K562 (cell line): ENCODE results near the gene SLC28A1. TPM values are rescaled to one million over a fixed set of nuclear protein-coding genes. Genes with fewer than 3 reads are reported as not detected.

ENCODE experiments used
- AFF1 ChIP-seq, 2 experiments: fragments of 450-650 bp; IDR thresholded peaks; 2 replicates each; pipeline ENCODE4 v1.6.1; 2018; ENCODE audit warnings: mild to moderate bottlenecking in 2 of 2, low read depth in 1 of 2; ENCODE audit not compliant: partially characterized antibody in 2 of 2
- CREBBP ChIP-seq: IDR thresholded peaks from one replicate; pipeline ENCODE4 v1.6.1; 2012; ENCODE audit warnings: low read depth, mild to moderate bottlenecking, control low read depth, inconsistent platforms, low read length
- ETV5 ChIP-seq: sonication (generic); formaldehyde crosslinking; IDR thresholded peaks from 2 replicates; pipeline ENCODE4 v1.4.0; 2020; ENCODE audit warnings: low read depth, mild to moderate bottlenecking, missing genetic modification reagents
- L3MBTL2 ChIP-seq: fragments of 450-650 bp; IDR thresholded peaks from 2 replicates; pipeline ENCODE4 v1.6.1; 2016; ENCODE audit warnings: mild to moderate bottlenecking, moderate library complexity
- MCM2 ChIP-seq: fragments of 450-650 bp; IDR thresholded peaks from 2 replicates; pipeline ENCODE4 v1.6.1; 2017; ENCODE audit warnings: low read depth, mild to moderate bottlenecking
- PBX2 ChIP-seq, 2 experiments: IDR thresholded peaks in 1 of 2; conservative IDR thresholded peaks in 1 of 2; 2 replicates each; pipeline ENCODE4 v1.6.1; 2016; ENCODE audit warnings: low read depth in 2 of 2, mild to moderate bottlenecking in 1 of 2, missing compliant biosample characterization in 1 of 2, missing genetic modification characterization in 1 of 2, moderate library complexity in 1 of 2
- PHB ChIP-seq: fragments of 250-450 bp; sonication (Bioruptor Pico); IDR thresholded peaks from 2 replicates; pipeline ENCODE4 v1.5.0; 2021
- SAFB2 ChIP-seq: fragments of 200-400 bp; formaldehyde crosslinking; IDR thresholded peaks from 2 replicates; pipeline ENCODE4 v1.6.1; 2018; ENCODE audit warnings: borderline replicate concordance, low read length, low read depth, moderate library complexity; ENCODE audit not compliant: severe bottlenecking
- SMARCC2 ChIP-seq: fragments of 450-650 bp; IDR thresholded peaks from 2 replicates; pipeline ENCODE4 v1.6.1; 2017; ENCODE audit warnings: antibody characterized with exemption, moderate library complexity, mild to moderate bottlenecking, low read depth
- ZFP30 ChIP-seq: fragments of 250-450 bp; sonication (Bioruptor Pico); IDR thresholded peaks from 2 replicates; pipeline ENCODE4 v1.8.0; 2022; ENCODE audit warnings: moderate library complexity, mild to moderate bottlenecking, inconsistent platforms, borderline replicate concordance
- ZZZ3 ChIP-seq: fragments of 450-650 bp; IDR thresholded peaks from 2 replicates; pipeline ENCODE4 v1.6.1; 2016; ENCODE audit warnings: antibody characterized with exemption, mild to moderate bottlenecking, moderate library complexity
- polyA plus RNA-seq, 8 experiments: library from polyadenylated mRNA; depleted of rRNA in 4 of 8; stranded (reverse) in 5 of 8; unstranded in 3 of 8; fragments of >200 nt; fragmentation: Nextera tagmentation in 2 of 8; fragmentation: Illumina TruSeq in 1 of 8; extraction: Ambion mirVana in 2 of 8; extraction: Trizol in 1 of 8; gene quantifications; 2 replicates each; pipeline versions ENCODE4 v1.2.1 to v1.2.3, GENCODE V29; 2011 to 2014; ENCODE audit warnings: inconsistent platforms in 1 of 8, missing spikeins in 1 of 8
- total RNA-seq, 7 experiments: library from RNA; depleted of rRNA in 6 of 7; stranded (reverse); fragments of >200 nt in 6 of 7; fragmentation: Illumina TruSeq in 2 of 7; extraction: Trizol in 2 of 7; gene quantifications; 2 replicates each; pipeline versions ENCODE4 v1.2.1 to v1.2.3, GENCODE V29; 2011 to 2021; ENCODE audit warnings: low replicate concordance in 1 of 7

The SLC28A1 gene
- total and polyA plus RNA-seq, 9 of the 15 experiments (the other 6 are each of a cell fraction or from before 2014, with no cell fraction given) = 0.04 TPM; not detected in 8

GRCh38 chr15:84955089-84955848, 70.8 kb downstream of the SLC28A1 start (continued):
- no peak for TF ChIP-seq SMARCC2
- TF ChIP-seq CREBBP = no peak
- TF ChIP-seq MCM2 = no peak
- no peak for TF ChIP-seq ETV5 (CRISPR knock-in tag)
- TF ChIP-seq AFF1 (IDR thresholded peaks at IDR 0.05; ENCODE audit: low read depth in 1 of 2, partially characterized antibody in 2 of 2) = no peak
- TF ChIP-seq ZZZ3 = no peak
- TF ChIP-seq ZFP30 (CRISPR knock-in tag) = no peak
- no peak for TF ChIP-seq SAFB2
- peak; percentile 29; the same call in 1 of the 2 replicates for TF ChIP-seq L3MBTL2
- no peak for TF ChIP-seq PBX2 (CRISPR knock-in tag; IDR thresholded peaks at IDR 0.05; ENCODE audit: low read depth)
- TF ChIP-seq PBX2 (tag; conservative IDR thresholded peaks at IDR 0.05; ENCODE audit: low read depth) = no peak
- no peak for TF ChIP-seq PHB (CRISPR knock-in tag)
